ENCODE results near the gene CCDC82.

Gene CCDC82

GRCh38 chr11:96309016-96309642 lies 80.6 kb downstream of the CCDC82 start:
- H3K9me3 Mint-ChIP-seq = no peaks in the 10 kb centered on the region
- H3K27me3 Mint-ChIP-seq = no peaks in the 10 kb centered on the region
- H3K27ac Mint-ChIP-seq = peak overlapping the region; percentile 88
- H3K4me3 Mint-ChIP-seq = peak overlapping the region; percentile 49
- H3K36me3 Mint-ChIP-seq = peaks cover 10% of the 10 kb centered on the region
- peaks cover 83% of the 10 kb centered on the region for H3K4me1 Mint-ChIP-seq

GRCh38 chr11:96307776-96308140 lies 82.0 kb downstream of the CCDC82 start:
- Mint-ChIP-seq H3K27me3 (no peaks in the 10 kb centered on the region), H3K9me3 (no peaks in the 10 kb centered on the region), H3K4me3 (peak overlapping the region; percentile 86), H3K4me1 (peaks cover 83% of the 10 kb centered on the region), H3K27ac (peak overlapping the region; percentile 96), H3K36me3 (peaks cover 5% of the 10 kb centered on the region)

- Mint-ChIP-seq H3K36me3 (peaks cover 5% of the 10 kb centered on the region), H3K27ac (peak overlapping the region; percentile 96), H3K4me1 (peaks cover 83% of the 10 kb centered on the region), H3K9me3 (no peaks in the 10 kb centered on the region), H3K27me3 (no peaks in the 10 kb centered on the region), H3K4me3 (peak overlapping the region; percentile 86)
Observed at GRCh38 chr11:96306933-96307775, 82.6 kb downstream of the CCDC82 start.

- H3K4me3 Mint-ChIP-seq = peak overlapping the region; percentile 86
- peak overlapping the region; percentile 66 for H3K27ac Mint-ChIP-seq
- H3K9me3 Mint-ChIP-seq = no peaks in the 10 kb centered on the region
- H3K36me3 Mint-ChIP-seq = peaks cover 2% of the 10 kb centered on the region
- peaks cover 84% of the 10 kb centered on the region for H3K4me1 Mint-ChIP-seq
- H3K27me3 Mint-ChIP-seq = no peaks in the 10 kb centered on the region
Observed at GRCh38 chr11:96306600-96306932, 83.1 kb downstream of the CCDC82 start.

- Mint-ChIP-seq H3K27ac (no peak overlapping the region), H3K27me3 (no peaks in the 10 kb centered on the region), H3K36me3 (peaks cover 2% of the 10 kb centered on the region), H3K9me3 (no peaks in the 10 kb centered on the region), H3K4me1 (peaks cover 83% of the 10 kb centered on the region), H3K4me3 (no peak overlapping the region)
Observed at GRCh38 chr11:96306071-96306470, 83.6 kb downstream of the CCDC82 start.

GRCh38 chr11:96303980-96304379 lies 85.7 kb downstream of the CCDC82 start:
- Mint-ChIP-seq H3K9me3 (no peaks in the 10 kb centered on the region), H3K27me3 (no peaks in the 10 kb centered on the region), H3K4me1 (peaks cover 86% of the 10 kb centered on the region), H3K4me3 (peak overlapping the region; percentile 34), H3K27ac (peak overlapping the region; percentile 66), H3K36me3 (peaks cover 11% of the 10 kb centered on the region)

- Mint-ChIP-seq H3K4me1 (peaks cover 82% of the 10 kb centered on the region), H3K36me3 (peaks cover 13% of the 10 kb centered on the region), H3K27ac (no peak overlapping the region), H3K9me3 (no peaks in the 10 kb centered on the region), H3K27me3 (no peaks in the 10 kb centered on the region), H3K4me3 (peak overlapping the region; percentile 30)
Observed at GRCh38 chr11:96303064-96303463, 86.6 kb downstream of the CCDC82 start.

All from activated naive CD4-positive, alpha-beta T cell treated with anti-CD3 and anti-CD28 coated beads, Interleukin-2, amount 50 U/mL, for 24 hours (primary cell).